HCT116 (cell line): ENCODE data around the gene ARFGEF3.

Experiments used
- CTCF ChIP-seq, 3 experiments: fragments of 200-600 bp in 1 of 3; sonication (generic) in 1 of 3; IDR thresholded peaks in 2 of 3; conservative IDR thresholded peaks in 1 of 3; 2 replicates each; pipeline ENCODE4 v1.5.1; 2012 to 2017; ENCODE audit warnings: low read depth in 2 of 3, low read length in 2 of 3, antibody characterized with exemption in 1 of 3, borderline replicate concordance in 1 of 3, control low read depth in 1 of 3, mild to moderate bottlenecking in 1 of 3, mixed read lengths in 1 of 3, mixed run types in 1 of 3, moderate library complexity in 1 of 3; ENCODE audit not compliant: insufficient read depth in 1 of 3
- EZH2 ChIP-seq: fragments of 200-600 bp; sonication (generic); IDR thresholded peaks from 2 replicates; pipeline ENCODE4 v1.6.1; 2017; ENCODE audit warnings: antibody characterized with exemption, mixed run types
- MAX ChIP-seq: IDR thresholded peaks from 2 replicates; pipeline ENCODE4 v1.6.1; 2012
- POLR2A ChIP-seq: IDR thresholded peaks from 2 replicates; pipeline ENCODE4 v1.7.0; 2011; ENCODE audit warnings: borderline replicate concordance; ENCODE audit not compliant: insufficient read depth, insufficient read length; ENCODE audit errors: extremely low read depth
- RAD21 ChIP-seq: IDR thresholded peaks from 2 replicates; pipeline ENCODE4 v1.6.1; 2012; ENCODE audit warnings: low read depth, mild to moderate bottlenecking
- REST ChIP-seq: IDR thresholded peaks from 2 replicates; pipeline ENCODE4 v1.6.1; 2012; ENCODE audit warnings: low read depth
- SRF ChIP-seq: IDR thresholded peaks from 2 replicates; pipeline ENCODE4 v1.6.1; 2012; ENCODE audit warnings: low read depth
- YY1 ChIP-seq: IDR thresholded peaks from 2 replicates; pipeline ENCODE4 v1.6.1; 2011; ENCODE audit warnings: low read length, low read depth, moderate library complexity, mild to moderate bottlenecking; ENCODE audit not compliant: insufficient replicate concordance; ENCODE audit errors: extremely low read depth
- ZBTB33 ChIP-seq: IDR thresholded peaks from 2 replicates; pipeline ENCODE4 v1.6.1; 2011; ENCODE audit warnings: mild to moderate bottlenecking, low read length, moderate library complexity; ENCODE audit not compliant: insufficient replicate concordance; ENCODE audit errors: extremely low read depth

GRCh38 chr6:138248878-138249277, 87.1 kb downstream of the ARFGEF3 start:
- no peak for TF ChIP-seq SRF
- no peak for TF ChIP-seq YY1
- TF ChIP-seq CTCF (IDR thresholded peaks at IDR 0.05 in 2 of 3, conservative IDR thresholded peaks at IDR 0.05 in 1 of 3; ENCODE audit: borderline replicate concordance in 1 of 3, insufficient read depth in 1 of 3, low read depth in 2 of 3, low read length in 2 of 3): no peak
- TF ChIP-seq MAX: no peak
- TF ChIP-seq POLR2A: no peak
- no peak for TF ChIP-seq ZBTB33
- no peak for TF ChIP-seq RAD21
- TF ChIP-seq EZH2: no peak
- TF ChIP-seq REST: no peak
